GM12878 (cell line): ENCODE data around the gene ACACA. TPM values are rescaled to one million over a fixed set of nuclear protein-coding genes. Genes with fewer than 3 reads are reported as not detected.

Experiments
- ASH2L ChIP-seq: fragments of 300-600, 200-600 bp; sonication (generic); IDR thresholded peaks from 2 replicates; pipeline ENCODE4 v1.6.1; 2017; ENCODE audit warnings: low read depth, mild to moderate bottlenecking, borderline replicate concordance
- BHLHE40 ChIP-seq, 2 experiments: fragments of 450-650 bp in 1 of 2; IDR thresholded peaks; 2 replicates each; pipeline ENCODE4 v1.6.1; 2011 to 2017; ENCODE audit warnings: low read depth in 2 of 2, borderline replicate concordance in 1 of 2, improper control_type of control experiment in 1 of 2, low read length in 1 of 2, mild to moderate bottlenecking in 1 of 2
- CBX5 ChIP-seq: sonication (generic); IDR thresholded peaks from 2 replicates; pipeline ENCODE4 v1.6.1; 2016; ENCODE audit warnings: low read depth, moderate library complexity, mild to moderate bottlenecking, inconsistent platforms
- CHD2 ChIP-seq: IDR thresholded peaks from 2 replicates; pipeline ENCODE4 v1.6.1; 2011; ENCODE audit warnings: low read depth, low read length, improper control_type of control experiment, borderline replicate concordance
- ELK1 ChIP-seq: IDR thresholded peaks from 2 replicates; pipeline ENCODE4 v1.6.1; 2012; ENCODE audit warnings: low read depth, low read length, improper control_type of control experiment
- ETV6 ChIP-seq, 2 experiments: fragments of 450-650 bp in 1 of 2; IDR thresholded peaks in 1 of 2; conservative IDR thresholded peaks in 1 of 2; 2 replicates each; pipeline ENCODE4 v1.6.1; 2014; ENCODE audit warnings: antibody characterized with exemption in 1 of 2, borderline replicate concordance in 1 of 2, low read depth in 1 of 2, mild to moderate bottlenecking in 1 of 2, moderate library complexity in 1 of 2
- HDGF ChIP-seq: fragments of 450-650 bp; IDR thresholded peaks from 2 replicates; pipeline ENCODE4 v1.6.1; 2016; ENCODE audit warnings: antibody characterized with exemption
- NBN ChIP-seq: fragments of 450-650 bp; IDR thresholded peaks from 2 replicates; pipeline ENCODE4 v1.6.1; 2016
- PBX3 ChIP-seq: IDR thresholded peaks from 2 replicates; pipeline ENCODE4 v1.6.1; 2011; ENCODE audit warnings: mild to moderate bottlenecking, low read depth, low read length, moderate library complexity; ENCODE audit not compliant: insufficient replicate concordance
- PML ChIP-seq: IDR thresholded peaks from 2 replicates; pipeline ENCODE4 v1.6.1; 2012; ENCODE audit warnings: low read length, inconsistent platforms
- PRDM15 ChIP-seq: fragments of 450-650 bp; formaldehyde crosslinking; IDR thresholded peaks from 2 replicates; pipeline ENCODE4 v1.4.0; 2020; ENCODE audit warnings: mild to moderate bottlenecking, moderate library complexity
- RAD51 ChIP-seq: fragments of 450-650 bp; IDR thresholded peaks from 2 replicates; pipeline ENCODE4 v1.6.1; 2016; ENCODE audit warnings: moderate library complexity, mild to moderate bottlenecking, inconsistent platforms
- RELA ChIP-seq: fragments of 450-650 bp; IDR thresholded peaks from 2 replicates; pipeline ENCODE4 v1.8.0; 2014; ENCODE audit warnings: borderline replicate concordance; ENCODE audit not compliant: partially characterized antibody
- RELB ChIP-seq: fragments of 450-650 bp; IDR thresholded peaks from 2 replicates; pipeline ENCODE4 v1.6.1; 2017; ENCODE audit warnings: low read depth, mild to moderate bottlenecking, moderate library complexity
- ZNF217 ChIP-seq: fragments of 450-650 bp; IDR thresholded peaks from 2 replicates; pipeline ENCODE4 v1.6.1; 2017; ENCODE audit warnings: antibody characterized with exemption, mild to moderate bottlenecking
- polyA plus RNA-seq, 11 experiments: library from polyadenylated mRNA; depleted of rRNA in 4 of 11; unstranded in 6 of 11; stranded (reverse) in 5 of 11; fragments of >200 nt; fragmentation: Nextera tagmentation in 4 of 11; fragmentation: Illumina TruSeq in 1 of 11; extraction: Ambion mirVana in 4 of 11; extraction: Trizol in 1 of 11; gene quantifications; 1 replicate in 1 of 11; 2 replicates in 10 of 11; pipeline versions ENCODE4 v1.2.1 to v1.2.3, GENCODE V29; 2011 to 2016; ENCODE audit warnings: inconsistent platforms in 2 of 11, missing spikeins in 2 of 11, low read depth in 1 of 11
- total RNA-seq, 4 experiments: library from RNA; depleted of rRNA in 3 of 4; stranded (reverse); fragments of >200 nt in 3 of 4; fragmentation: Illumina TruSeq in 1 of 4; extraction: Trizol in 1 of 4; gene quantifications; 2 replicates each; pipeline versions ENCODE4 v1.2.1 to v1.2.3, GENCODE V29; 2013 to 2021
- TF ChIP-seq, protein P1 (sequence below), 3 experiments: IDR thresholded peaks in 2 of 3; conservative IDR thresholded peaks in 1 of 3; 2 replicates each; pipeline ENCODE4 v1.5.1; 2011; ENCODE audit warnings: low read depth in 3 of 3, low read length in 3 of 3, mild to moderate bottlenecking in 3 of 3, control low read depth in 2 of 3, moderate library complexity in 2 of 3, inconsistent platforms in 1 of 3, mixed read lengths in 1 of 3; ENCODE audit not compliant: control insufficient read depth in 2 of 3, insufficient read depth in 1 of 3; ENCODE audit errors: extremely low read depth in 1 of 3
- TF ChIP-seq, protein P2 (sequence below): fragments of 450-650 bp; IDR thresholded peaks from 2 replicates; pipeline ENCODE4 v1.6.1; 2017; ENCODE audit warnings: mild to moderate bottlenecking

Gene ACACA
- total and polyA plus RNA-seq, 10 of the 15 experiments (the other 5 are each of a cell fraction or from before 2014, with no cell fraction given) = 12.9 to 74.2 (median 32.0) TPM

GRCh38 chr17:37413875-37414519, 7.4 kb upstream of the ACACA start (continued):
- no peak for TF ChIP-seq PRDM15
- TF ChIP-seq BHLHE40 (IDR thresholded peaks at IDR 0.05; ENCODE audit: borderline replicate concordance in 1 of 2, low read depth in 2 of 2, low read length in 1 of 2) = no peak
- peak; percentile 50; the same call in 1 of the 2 replicates for TF ChIP-seq RELB
- TF ChIP-seq ZNF217 = no peak
- TF ChIP-seq PBX3 = no peak
- TF ChIP-seq ASH2L = no peak
- TF ChIP-seq ELK1 = no peak
- no peak for TF ChIP-seq HDGF
- TF ChIP-seq, protein P1, sequence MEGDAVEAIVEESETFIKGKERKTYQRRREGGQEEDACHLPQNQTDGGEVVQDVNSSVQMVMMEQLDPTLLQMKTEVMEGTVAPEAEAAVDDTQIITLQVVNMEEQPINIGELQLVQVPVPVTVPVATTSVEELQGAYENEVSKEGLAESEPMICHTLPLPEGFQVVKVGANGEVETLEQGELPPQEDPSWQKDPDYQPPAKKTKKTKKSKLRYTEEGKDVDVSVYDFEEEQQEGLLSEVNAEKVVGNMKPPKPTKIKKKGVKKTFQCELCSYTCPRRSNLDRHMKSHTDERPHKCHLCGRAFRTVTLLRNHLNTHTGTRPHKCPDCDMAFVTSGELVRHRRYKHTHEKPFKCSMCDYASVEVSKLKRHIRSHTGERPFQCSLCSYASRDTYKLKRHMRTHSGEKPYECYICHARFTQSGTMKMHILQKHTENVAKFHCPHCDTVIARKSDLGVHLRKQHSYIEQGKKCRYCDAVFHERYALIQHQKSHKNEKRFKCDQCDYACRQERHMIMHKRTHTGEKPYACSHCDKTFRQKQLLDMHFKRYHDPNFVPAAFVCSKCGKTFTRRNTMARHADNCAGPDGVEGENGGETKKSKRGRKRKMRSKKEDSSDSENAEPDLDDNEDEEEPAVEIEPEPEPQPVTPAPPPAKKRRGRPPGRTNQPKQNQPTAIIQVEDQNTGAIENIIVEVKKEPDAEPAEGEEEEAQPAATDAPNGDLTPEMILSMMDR (IDR thresholded peaks at IDR 0.05 in 2 of 3, conservative IDR thresholded peaks at IDR 0.05 in 1 of 3; ENCODE audit: control insufficient read depth in 2 of 3, extremely low read depth in 1 of 3, insufficient read depth in 1 of 3, low read depth in 3 of 3, low read length in 3 of 3) = 0 out of 6 replicates have a peak, but pooled peaks of 1 of the 3 experiments have one; percentile 5
- TF ChIP-seq RAD51 = no peak
- TF ChIP-seq, protein P2, sequence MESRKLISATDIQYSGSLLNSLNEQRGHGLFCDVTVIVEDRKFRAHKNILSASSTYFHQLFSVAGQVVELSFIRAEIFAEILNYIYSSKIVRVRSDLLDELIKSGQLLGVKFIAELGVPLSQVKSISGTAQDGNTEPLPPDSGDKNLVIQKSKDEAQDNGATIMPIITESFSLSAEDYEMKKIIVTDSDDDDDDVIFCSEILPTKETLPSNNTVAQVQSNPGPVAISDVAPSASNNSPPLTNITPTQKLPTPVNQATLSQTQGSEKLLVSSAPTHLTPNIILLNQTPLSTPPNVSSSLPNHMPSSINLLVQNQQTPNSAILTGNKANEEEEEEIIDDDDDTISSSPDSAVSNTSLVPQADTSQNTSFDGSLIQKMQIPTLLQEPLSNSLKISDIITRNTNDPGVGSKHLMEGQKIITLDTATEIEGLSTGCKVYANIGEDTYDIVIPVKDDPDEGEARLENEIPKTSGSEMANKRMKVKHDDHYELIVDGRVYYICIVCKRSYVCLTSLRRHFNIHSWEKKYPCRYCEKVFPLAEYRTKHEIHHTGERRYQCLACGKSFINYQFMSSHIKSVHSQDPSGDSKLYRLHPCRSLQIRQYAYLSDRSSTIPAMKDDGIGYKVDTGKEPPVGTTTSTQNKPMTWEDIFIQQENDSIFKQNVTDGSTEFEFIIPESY = no peak
- TF ChIP-seq ETV6 (conservative IDR thresholded peaks at IDR 0.05 in 1 of 2, IDR thresholded peaks at IDR 0.05 in 1 of 2; ENCODE audit: borderline replicate concordance in 1 of 2, low read depth in 1 of 2) = no peak
- TF ChIP-seq PML = no peak
- TF ChIP-seq RELA = no peak
- no peak for TF ChIP-seq CBX5
- TF ChIP-seq NBN = 0 out of 2 replicates have a peak, but pooled peaks have one; percentile 52
- TF ChIP-seq CHD2 = no peak
